Activated naive CD4-positive, alpha-beta T cell (primary cell): Measurements from ENCODE around the gene CPB1.
"Not testable (repeated sequence)": the region's sequence is repeated elsewhere in the genome, so short reads cannot be mapped to it uniquely, and the experiment has no call there.

ENCODE experiments used
- DNase-seq, 4 experiments: peaks; one replicate each; lab custom pipeline; 2025; lab: John Stamatoyannopoulos, UW

Gene CPB1

DNA sequence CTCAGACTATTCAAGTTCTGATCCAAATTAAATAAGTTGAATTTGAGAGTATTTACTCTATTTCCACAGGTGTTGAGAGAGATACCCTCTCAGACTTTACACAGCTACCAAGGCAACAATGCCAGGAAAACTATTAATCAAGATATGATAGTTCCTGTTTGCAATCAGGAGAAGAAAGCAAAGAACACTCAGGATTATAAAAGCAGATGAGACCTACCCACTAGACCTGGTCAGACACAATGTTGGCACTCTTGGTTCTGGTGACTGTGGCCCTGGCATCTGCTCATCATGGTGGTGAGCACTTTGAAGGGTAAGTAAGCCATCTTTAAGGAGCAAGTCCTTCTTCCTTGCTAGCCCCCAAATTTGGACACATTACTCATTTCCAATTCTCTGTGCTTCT is at the start of gene CPB1:
Gene CPB1, plus strand, starts transcription at position 227 of the 400 bp plus-strand sequence. Its CDS starts 13 bp downstream, at position 240.
- no peak for DNase-seq

DNA sequence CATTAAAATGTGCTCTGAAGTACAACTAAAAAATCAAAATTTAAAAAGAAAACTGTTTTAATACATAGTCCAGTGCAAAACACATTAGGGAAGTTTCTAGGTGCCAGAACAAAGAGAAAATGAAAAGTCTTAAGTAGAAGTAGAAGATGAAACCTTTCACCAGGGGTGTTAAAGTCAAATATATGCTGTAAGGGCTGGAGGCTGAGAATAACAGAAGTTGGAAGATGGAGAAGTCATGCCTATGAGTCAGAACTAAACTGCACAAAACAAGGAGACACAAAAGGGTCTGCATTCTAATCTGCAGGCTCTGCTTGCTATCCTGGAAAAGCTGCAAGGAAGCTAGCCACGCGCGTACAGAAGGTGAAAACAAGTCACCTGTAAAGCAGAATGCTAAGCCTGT is 48.7 kb upstream of the CPB1 start:
- no peak for DNase-seq

DNA sequence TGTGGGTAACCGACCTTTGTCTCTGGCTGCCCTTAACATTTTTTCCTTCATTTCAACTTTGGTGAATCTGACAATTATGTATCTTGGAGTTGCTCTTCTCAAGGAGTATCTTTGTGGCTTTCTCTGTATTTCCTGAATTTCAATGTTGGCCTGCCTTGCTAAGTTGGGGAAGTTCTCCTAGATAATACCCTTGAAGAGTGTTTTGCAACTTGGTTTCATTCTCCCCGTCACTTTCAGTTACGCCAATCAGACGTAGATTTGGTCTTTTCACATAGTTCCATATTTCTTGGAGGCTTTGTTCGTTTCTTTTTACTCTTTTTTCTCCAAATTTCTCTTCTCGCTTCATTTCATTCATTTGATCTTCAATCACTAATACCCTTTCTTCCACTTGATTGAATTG is 42.6 kb upstream of the CPB1 start:
- DNase-seq = not testable (repeated sequence)

DNA sequence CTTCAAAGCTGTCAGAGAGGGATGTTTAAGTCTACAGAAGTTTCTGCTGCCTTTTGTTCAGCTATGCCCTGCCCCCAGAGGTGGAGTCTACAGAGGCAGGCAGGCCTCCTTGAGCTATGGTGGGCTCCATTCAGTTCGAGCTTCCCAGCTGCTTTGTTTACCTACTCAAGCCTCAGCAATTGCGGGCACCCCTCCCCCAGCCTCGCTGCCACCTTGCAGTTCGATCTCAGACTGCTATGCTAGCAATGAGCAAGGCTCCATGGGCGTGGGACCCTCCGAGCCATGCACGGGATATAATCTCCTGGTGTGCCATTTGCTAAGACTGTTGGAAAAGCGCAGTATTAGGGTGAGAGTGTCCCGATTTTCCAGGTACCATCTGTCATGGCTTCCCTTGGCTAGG is 41.5 kb upstream of the CPB1 start:
- not testable (repeated sequence) for DNase-seq

DNA sequence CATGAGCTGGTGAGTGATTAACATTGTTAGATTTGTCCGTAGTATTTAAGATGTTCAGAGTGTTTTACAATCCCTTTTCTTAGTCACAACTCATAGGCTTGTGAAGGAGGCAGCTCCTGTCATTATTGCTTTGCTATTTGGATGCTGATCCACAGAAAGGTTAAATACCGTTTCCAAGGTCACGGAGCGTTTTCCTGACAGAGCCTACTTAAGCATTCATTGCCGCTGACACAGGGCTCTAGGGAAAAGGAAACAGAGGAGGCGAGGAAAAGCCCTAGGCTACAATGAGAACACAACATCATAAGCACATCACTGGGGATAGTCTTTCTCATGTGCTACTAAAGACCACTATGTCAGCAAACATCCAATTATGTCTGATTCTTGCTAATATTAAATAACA is 38.5 kb upstream of the CPB1 start:
- no peak for DNase-seq

DNA sequence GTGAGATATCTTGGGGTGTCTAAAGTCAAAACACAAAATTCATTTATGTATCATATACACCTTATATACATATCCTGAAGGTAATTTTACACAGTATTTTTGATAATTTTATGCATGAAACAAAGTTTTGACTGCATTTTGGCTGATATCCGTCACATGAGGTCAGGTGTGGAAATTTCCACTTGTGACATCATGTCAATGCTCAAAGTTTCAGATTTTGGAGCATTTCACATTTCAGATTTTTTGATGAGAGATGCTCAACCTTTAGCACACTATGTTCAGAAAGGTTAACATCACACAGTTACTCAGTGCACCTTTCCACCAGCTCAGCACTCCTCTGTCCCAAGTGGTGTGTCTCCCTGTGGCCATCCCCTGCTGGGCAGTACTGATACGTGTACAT is 37.7 kb upstream of the CPB1 start:
- DNase-seq = no peak

DNA sequence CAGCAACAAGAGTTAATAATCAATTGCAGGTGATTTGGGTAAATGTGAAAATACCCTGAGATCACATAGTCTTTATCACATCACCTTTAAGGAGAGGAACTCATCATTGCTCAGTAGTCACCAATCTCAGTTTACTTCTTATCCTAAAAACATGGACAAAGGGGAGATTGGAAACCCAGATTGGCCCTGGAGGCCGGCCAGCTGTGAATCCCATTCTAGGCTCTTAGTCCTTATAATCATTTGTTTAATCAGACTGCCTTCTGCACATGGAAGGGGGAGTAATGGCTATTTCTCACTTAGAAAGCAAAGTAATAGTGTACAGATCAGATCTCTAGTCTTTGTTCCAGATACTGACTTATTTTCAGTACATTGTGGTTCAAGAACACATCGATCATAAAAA is 37.2 kb upstream of the CPB1 start:
- DNase-seq = no peak

DNA sequence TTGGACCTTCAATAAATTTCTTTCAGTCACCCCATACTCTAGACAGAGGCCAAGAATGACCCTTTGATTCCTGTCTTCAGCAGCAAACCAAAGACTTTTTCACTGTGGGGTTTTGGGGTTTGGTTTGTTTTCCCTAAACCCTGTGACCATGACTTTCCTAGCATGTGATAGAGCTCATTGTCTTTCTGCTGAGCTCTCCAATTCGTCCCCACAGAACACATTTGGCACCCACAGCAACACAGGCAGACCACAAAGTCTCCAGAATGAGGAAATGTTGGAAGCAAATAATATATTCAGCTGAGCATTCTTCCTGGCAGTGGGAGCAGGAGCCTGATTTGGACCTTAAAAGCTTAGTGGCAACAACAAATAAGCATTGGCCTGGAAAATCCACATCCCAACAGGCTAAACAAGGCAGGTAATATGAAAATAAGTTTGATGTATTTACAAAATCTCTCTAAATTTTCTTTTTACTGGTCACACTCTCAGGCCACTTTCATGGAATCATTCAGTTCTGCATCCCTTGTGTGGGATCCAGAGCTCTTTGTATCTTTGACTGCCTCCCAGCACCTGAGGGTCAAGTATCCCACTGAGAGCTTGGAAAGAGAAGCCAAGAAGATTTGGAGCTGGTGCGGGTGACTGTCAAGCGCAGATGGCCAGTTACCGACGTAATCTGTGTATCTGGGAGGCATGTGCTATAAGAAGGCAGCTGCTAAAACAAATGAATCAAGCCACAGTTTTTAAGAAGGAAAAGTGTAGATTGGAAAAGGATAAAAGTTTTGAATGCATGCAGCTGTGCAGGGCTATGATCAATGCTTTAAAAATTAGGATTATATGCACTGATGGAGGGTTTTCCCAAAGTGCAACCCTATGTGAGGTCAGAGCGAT is 36.5 kb upstream of the CPB1 start:
- DNase-seq = no peak

DNA sequence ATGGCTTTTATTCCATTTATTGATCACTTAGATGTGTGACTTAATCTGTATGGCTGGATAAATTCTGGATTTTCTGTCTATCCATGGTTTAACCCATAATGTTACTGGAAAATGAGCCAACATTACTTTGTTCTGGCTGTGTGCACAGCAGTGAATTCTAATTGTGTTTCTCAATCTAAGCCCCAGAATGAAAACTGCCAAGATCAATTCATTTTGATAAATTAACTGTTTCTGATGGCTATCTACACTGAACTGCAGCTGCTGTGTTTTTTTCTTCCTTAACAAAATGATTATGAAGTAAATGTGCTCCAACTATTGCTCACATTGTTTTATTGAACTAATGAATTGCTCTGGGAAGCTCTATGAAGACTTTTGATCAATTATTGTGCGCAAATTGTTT is 35.7 kb upstream of the CPB1 start:
- DNase-seq = no peak

DNA sequence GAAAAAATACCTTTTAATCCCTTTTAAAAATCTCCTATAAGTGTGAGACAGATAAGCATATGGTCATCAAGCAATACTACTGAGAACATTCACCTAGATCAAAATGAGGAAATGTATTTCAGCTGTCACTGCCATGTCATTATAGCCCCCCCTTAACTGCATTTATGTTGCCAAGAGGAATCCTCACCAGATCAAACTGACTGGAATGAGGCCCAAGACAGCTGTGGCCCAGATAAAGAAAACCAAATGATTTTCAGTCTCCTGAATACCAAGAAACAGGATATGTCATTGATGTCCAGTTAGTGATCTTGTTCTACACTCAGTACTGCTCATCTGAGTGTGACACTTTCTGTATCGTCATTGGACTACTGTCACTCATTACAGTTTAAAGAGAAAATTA is 35.1 kb upstream of the CPB1 start:
- DNase-seq = no peak

DNA sequence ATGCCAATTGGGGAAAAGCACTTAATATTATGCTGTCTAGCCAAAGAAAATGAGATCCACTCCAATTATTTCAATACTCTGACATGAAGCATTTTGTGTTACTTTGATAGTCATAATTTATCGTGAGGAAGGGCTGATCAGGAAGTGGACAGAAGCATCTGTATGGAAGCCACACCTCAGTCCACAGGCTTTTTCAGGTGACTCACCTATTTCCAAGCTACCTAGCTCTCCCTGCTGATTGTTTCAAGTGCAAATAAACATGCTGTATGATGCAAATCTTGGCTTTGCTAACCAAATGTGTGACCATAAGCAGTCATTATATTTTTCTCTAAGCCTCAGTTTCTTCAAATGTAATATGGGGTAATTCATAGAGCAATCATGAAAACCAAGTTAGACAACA is 30.8 kb upstream of the CPB1 start:
- DNase-seq = no peak

DNA sequence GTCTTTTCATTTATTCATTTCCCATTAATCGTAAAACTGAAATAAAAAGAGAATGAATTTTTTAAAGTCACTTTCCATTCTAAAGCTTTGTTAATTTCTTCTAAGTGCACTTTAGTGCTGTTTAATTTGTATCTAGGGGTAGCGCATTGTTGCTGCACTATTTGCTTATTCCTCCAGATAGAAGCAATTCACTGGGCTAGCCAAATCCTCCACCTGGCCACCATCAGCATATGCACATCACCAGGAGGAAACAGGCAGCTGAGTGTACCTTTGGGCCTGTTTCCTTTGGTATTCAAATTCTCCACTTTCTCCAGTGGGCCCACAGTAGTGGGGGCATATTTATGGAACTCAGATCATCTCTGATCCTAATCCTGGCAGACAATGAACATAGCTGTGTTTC is 29.8 kb upstream of the CPB1 start:
- no peak for DNase-seq

DNA sequence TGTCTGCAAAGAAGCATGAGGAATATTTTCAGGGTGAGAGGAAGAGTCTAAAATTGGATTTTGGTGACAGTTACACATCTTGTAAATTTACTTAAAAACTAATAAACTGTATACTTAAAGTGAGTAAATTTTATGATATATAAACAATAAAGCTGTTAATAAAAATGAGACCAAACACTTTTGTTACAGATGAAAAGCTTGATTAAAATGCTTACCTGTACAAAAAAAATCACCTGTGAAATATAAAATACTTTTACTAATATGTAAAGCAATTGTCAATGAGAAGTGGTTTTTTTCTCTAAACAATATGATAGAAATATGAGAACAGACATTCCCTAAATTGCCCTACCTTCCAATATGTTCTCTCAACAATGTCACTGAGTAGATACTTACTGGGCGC is 27.2 kb upstream of the CPB1 start:
- DNase-seq = no peak

DNA sequence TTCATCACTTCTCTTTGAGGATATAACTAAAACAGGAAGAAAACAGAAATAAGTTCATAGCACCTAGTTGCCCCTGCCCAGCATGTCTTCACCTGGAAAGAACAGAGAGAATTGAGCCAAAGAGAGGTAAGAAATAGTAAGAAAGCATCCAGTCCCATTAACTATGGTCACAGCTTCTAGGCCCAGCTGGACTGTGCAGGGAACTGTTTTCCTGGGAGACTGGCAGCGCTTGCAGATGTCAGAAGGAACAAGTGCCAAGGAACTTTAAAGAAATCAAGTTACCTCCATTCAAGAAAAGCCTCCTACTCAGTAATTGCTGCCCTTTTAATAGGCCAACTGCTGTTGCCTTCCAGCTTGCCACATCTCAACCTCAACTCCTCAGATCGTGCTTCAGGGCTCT is 17.8 kb upstream of the CPB1 start:
- no peak for DNase-seq

DNA sequence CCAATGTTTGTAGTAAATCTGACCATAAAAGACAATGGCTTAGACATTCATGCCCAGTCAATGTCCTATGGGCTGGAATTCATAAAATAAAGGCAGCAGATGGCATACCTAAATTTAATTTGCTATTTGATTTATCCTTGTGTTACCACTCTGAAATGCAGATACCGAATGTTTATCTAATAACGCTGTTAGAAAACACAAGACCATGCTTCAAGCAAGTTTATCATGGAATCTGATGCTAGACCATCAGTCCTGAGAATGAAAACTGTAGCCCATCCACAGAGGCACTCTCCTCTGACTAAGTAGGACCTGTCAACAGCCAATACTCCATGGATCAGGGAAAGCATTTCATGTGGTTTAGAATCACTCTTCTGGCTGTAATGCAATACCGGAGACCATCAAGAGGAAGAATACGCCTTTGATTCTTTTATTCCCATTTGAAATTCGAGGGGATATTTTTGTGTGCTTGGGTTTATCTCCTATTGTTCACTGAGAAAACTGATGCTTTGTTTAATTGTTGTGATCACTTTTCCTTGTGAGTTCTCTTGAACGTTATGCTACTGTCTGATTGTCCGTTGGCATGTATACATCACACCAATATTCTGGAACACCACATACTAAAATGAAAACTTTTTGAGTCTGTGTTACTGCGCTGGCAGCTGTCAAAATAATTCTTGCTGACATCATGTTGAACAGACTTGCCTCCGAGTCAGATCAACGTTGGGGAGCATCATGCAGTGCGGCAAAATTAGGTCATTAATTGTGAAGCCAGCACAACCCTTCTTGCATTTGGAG is 12.1 kb upstream of the CPB1 start:
- no peak for DNase-seq

DNA sequence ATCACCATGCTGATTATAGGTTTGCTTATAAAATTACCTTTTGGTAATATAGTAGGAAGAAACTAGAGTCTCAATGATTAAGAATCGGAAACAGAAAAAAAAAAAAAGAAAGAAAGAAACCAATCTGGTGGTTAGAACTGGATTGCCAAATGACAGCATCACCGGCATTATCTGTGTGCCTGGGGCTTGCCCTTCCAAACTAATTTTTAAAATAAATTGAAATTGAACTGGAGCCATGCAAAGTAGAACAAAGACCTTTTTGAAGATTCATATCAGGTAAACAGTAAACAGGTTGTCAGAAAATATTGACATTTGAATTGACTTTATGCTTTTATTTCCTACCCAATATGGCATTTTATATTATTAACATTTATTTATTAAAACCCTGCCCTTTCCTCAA is 11.2 kb upstream of the CPB1 start:
- DNase-seq = no peak

DNA sequence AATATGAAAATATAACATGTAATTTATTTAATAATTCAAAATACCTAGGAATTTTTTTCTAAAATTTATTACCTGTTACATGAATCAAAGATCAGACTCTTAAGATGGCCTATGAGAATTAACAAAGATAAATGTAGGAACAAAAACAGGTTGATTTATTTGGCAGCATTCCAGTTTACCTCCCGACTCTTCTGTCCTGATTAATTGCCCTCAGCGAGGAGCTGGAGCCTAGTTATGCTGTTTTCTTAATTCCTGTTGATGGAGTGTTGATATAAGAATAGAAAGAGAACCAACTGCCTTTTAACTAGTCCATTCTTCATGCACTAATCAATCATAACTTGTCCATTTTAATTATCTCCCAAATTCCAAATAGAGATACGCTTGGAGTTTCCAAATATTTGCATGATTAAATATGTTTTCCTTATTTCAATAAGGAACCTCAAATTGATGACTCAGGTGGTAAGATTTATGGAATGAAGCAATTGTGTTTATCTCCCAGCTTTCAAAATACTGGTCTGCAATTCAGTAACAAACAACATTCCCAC is 10.6 kb upstream of the CPB1 start:
- DNase-seq = no peak

DNA sequence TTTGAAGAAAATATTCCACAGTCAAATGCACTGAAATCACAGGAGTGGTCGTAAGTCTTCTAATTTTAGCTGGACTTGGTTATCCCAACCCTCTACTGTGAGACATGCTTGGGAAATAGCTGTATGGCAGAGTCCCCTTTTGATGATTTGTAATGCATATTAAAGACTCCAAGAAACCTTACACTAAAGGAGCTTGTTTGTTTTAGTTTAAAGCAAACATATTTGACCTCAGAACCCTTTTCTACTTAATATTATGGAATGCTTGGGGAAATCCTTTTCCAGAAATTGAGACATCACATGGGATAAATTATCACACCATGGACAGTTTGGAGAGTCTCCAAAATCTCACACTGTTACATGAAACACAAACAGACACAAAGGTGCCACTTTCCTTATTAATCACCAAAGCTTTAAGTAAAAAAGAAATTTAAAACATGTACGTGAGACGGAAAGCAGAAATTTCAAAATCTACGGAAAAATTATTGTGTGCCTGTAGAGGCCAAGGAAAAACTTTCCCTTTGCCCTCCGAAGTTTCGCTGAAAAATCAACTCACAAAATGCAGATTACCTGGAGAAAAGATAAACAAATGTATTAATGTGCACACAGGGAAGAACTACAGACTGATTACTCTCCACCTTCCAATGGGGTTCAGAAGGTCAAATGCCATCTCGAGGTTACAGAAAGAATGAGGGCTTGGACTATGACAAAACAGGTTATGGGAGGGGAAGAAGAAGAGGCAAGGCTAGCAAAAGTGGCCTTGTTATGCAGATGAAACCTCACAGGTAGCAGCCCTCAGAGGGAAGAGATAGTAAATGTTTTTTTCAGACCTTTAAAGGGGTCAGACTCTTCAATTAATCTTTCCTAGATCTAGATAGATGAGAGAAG is 7.0 kb upstream of the CPB1 start:
- no peak for DNase-seq

DNA sequence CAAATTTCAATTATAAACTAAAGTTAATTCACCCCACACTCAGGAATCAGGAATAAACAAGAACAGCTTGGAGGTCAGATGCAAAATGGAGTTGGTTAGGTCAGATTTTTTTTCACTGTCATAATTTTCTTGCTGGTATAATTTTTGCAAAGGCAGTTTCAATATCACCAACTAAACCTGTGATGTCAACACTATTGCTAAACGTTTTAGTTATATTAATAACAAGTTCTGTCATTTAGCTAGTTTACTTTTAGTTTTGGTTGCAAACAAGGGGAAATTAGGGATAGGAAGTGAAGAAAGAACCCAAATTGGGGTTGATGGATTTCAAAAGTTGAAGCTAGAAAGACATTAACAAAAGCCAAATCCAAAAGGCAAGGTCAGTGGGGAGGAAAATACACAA is 4.6 kb upstream of the CPB1 start:
- DNase-seq = no peak

DNA sequence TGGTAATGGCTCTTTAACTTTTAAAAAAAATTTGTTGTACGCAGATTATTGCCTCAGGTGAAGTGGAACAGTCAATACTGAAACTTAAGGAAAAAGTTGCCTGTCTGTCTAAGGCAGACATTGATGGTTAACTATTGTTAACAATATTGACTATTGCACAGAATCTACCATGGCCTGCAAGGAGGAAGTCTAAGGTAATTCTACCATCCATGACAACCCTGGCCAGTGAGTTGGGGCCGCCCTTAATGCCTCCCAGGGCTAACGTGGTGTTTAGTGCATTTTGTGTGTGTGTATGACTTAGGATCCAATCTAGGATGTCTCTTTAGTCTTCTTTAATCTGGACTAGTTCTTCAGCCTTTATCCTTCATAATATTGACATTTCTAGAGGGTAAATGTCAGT is 2.1 kb upstream of the CPB1 start:
- DNase-seq = no peak

DNA sequence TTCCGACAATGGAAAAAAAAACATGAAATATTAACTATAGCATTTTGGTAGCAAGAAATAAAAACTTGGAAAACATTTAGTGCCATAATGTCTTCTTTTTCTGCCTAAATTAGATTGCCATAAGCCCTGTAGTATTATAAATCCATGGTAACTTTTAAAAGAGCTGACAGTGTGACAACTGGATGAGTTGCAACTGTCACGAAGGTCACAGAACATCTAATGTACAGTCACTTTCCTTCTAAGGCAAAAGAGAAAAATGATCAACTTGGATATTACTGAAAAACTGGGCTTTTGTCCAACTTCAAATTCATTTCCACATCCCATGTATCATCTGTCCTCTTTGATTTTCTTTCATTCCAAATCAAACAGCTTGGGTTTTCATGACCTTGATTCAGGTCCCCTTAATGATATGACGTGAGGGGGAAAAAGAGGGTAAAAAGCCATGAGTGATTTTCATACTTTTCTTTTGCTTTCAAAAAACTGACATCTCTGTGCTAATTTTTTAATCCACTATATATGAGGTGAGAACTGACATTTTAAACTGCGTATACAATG is 602 bp downstream of the CPB1 start:
- DNase-seq = no peak

DNA sequence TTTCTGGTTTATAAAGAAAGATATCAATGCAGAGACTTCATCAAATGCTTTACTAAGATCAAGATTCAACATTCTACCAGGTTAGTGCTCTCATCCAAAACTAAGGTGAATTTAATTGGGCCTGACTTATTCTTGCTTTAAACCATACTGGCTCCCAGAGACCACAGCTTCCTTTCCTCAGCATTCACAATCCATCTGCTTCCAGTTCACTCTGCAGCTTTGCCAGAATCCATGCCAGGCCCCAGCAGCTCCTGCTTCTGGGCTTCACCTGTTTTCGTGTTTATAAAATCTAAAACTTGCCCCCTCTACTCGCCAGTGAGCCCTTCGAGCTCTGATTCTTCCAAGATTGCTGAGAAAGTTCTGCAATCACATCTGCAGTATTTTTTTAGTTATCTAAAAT is 2.3 kb downstream of the CPB1 start:
- no peak for DNase-seq
